Stomach smooth muscle (tissue), 2 donors: Measurements from ENCODE around the gene FKBP8.
"Not testable (repeated sequence)": the region's sequence is repeated elsewhere in the genome, so short reads cannot be mapped to it uniquely, and the experiment has no call there.

Source experiments
- H3K27ac ChIP-seq: one replicate; pipeline ENCODE4 v1.7.0; 2013; ENCODE audit warnings: mild to moderate bottlenecking, low read length, inconsistent platforms
- H3K27me3 ChIP-seq, 2 donors: one replicate each; pipeline ENCODE4 v1.7.0; 2013; ENCODE audit warnings: low read length in 2 of 2; ENCODE audit not compliant: insufficient read depth in 2 of 2, control insufficient read depth in 1 of 2
- H3K36me3 ChIP-seq, 2 donors: one replicate each; pipeline ENCODE4 v1.7.0; 2013; ENCODE audit warnings: low read length in 2 of 2; ENCODE audit not compliant: control insufficient read depth in 2 of 2, insufficient read depth in 2 of 2
- H3K4me1 ChIP-seq: one replicate; pipeline ENCODE4 v1.7.0; 2013; ENCODE audit warnings: low read length; ENCODE audit not compliant: control insufficient read depth, insufficient read depth
- H3K4me3 ChIP-seq, 2 donors: one replicate each; pipeline ENCODE4 v1.7.0; 2013; ENCODE audit warnings: low read length in 2 of 2
- H3K9ac ChIP-seq, 2 donors: one replicate each; pipeline ENCODE4 v1.7.0; 2013; ENCODE audit warnings: low read length in 2 of 2, mild to moderate bottlenecking in 1 of 2
- H3K9me3 ChIP-seq, 2 donors: one replicate each; pipeline ENCODE4 v1.7.0; 2013; ENCODE audit warnings: low read length in 2 of 2; ENCODE audit not compliant: control insufficient read depth in 2 of 2
- donor health status: healthy.
- donor health status: Pancreatic carcinoma.

Gene FKBP8

GRCh38 chr19:18558202-18558555 lies 14.8 kb upstream of the FKBP8 start:
- no peaks in the 10 kb centered on the region for H3K9me3 ChIP-seq
- H3K27me3 ChIP-seq: no peaks in the 10 kb centered on the region

GRCh38 chr19:18557411-18558201 lies 14.2 kb upstream of the FKBP8 start, which contains the start of gene KXD1:
Gene KXD1 (plus strand): TSS chr19:18557870. CDS start chr19:18562057, 4,187 bp downstream.
- H3K27me3 ChIP-seq: no peaks in the 10 kb centered on the region
- no peaks in the 10 kb centered on the region for H3K9me3 ChIP-seq
- peaks cover 0 to 1% of the 10 kb centered on the region in 2 donors for H3K36me3 ChIP-seq
- peak within 1 kb of the TSS; percentile 96 to 99 for H3K9ac ChIP-seq
- peak within 1 kb of the TSS; percentile 93 for H3K27ac ChIP-seq
- H3K4me1 ChIP-seq: peaks cover 13% of the 10 kb centered on the region
- peak within 1 kb of the TSS; percentile 92 to 95 for H3K4me3 ChIP-seq

More at GRCh38 chr19:18558202-18558555, 14.8 kb upstream of the FKBP8 start:
- Histone ChIP-seq H3K27ac (peak overlapping the region; percentile 93), H3K36me3 (peaks cover 4 to 6% of the 10 kb centered on the region in 2 donors), H3K4me3 (peak overlapping the region; percentile 92 to 95), H3K4me1 (peaks cover 13% of the 10 kb centered on the region), H3K9ac (peak overlapping the region; percentile 96 to 99)

- Histone ChIP-seq H3K9ac (no peak overlapping the region), H3K9me3 (no peaks in the 10 kb centered on the region), H3K27me3 (no peaks in the 10 kb centered on the region), H3K27ac (no peak overlapping the region), H3K36me3 (no peaks in the 10 kb centered on the region), H3K4me1 (no peaks in the 10 kb centered on the region), H3K4me3 (no peak overlapping the region)
Observed at GRCh38 chr19:18551631-18552030, 8.3 kb upstream of the FKBP8 start.

GRCh38 chr19:18543814-18544475 lies 572 bp upstream of the FKBP8 start:
- no peaks in the 10 kb centered on the region for H3K9me3 ChIP-seq
- H3K4me1 ChIP-seq: peaks cover 11% of the 10 kb centered on the region
- H3K9ac ChIP-seq: peak overlapping the region; percentile 68 to 69
- H3K36me3 ChIP-seq: peaks cover 12 to 20% of the 10 kb centered on the region in 2 donors
- H3K27ac ChIP-seq: no peak overlapping the region
- peak overlapping the region; percentile 60 to 69 for H3K4me3 ChIP-seq
- no peaks in the 10 kb centered on the region for H3K27me3 ChIP-seq

GRCh38 chr19:18541992-18542940 lies 1.1 kb downstream of the FKBP8 start:
- peak overlapping the region; percentile 70 for H3K27ac ChIP-seq

GRCh38 chr19:18541258-18541991 lies 1.9 kb downstream of the FKBP8 start:
- Histone ChIP-seq H3K36me3 (peaks cover 24 to 25% of the 10 kb centered on the region in 2 donors), H3K4me3 (no peak overlapping the region), H3K9ac (no peak overlapping the region), H3K4me1 (peaks cover 11% of the 10 kb centered on the region), H3K9me3 (no peaks in the 10 kb centered on the region), H3K27me3 (no peaks in the 10 kb centered on the region), H3K27ac (no peak overlapping the region)

More at GRCh38 chr19:18541992-18542940, 1.1 kb downstream of the FKBP8 start:
- Histone ChIP-seq H3K9me3 (no peaks in the 10 kb centered on the region), H3K4me1 (peaks cover 11% of the 10 kb centered on the region), H3K9ac (peak overlapping the region; percentile 82 to 87), H3K36me3 (peaks cover 19 to 22% of the 10 kb centered on the region in 2 donors), H3K27me3 (no peaks in the 10 kb centered on the region), H3K4me3 (peak overlapping the region; percentile 56 to 77)

- not testable (repeated sequence) for H3K27ac ChIP-seq, H3K9me3 ChIP-seq, H3K4me3 ChIP-seq, H3K9ac ChIP-seq, H3K27me3 ChIP-seq
- H3K4me1 ChIP-seq: peaks cover 11% of the 10 kb centered on the region
- peaks cover 29 to 34% of the 10 kb centered on the region in 2 donors for H3K36me3 ChIP-seq
Observed at GRCh38 chr19:18540200-18540599, 3.2 kb downstream of the FKBP8 start.

GRCh38 chr19:18539372-18539771 lies 4.0 kb downstream of the FKBP8 start:
- no peaks in the 10 kb centered on the region for H3K9me3 ChIP-seq
- no peak overlapping the region for H3K4me3 ChIP-seq
- no peaks in the 10 kb centered on the region for H3K27me3 ChIP-seq
- peaks cover 29 to 36% of the 10 kb centered on the region in 2 donors for H3K36me3 ChIP-seq
- no peak overlapping the region for H3K9ac ChIP-seq
- no peak overlapping the region for H3K27ac ChIP-seq
- peaks cover 11% of the 10 kb centered on the region for H3K4me1 ChIP-seq

- Histone ChIP-seq H3K36me3 (peaks cover 30 to 36% of the 10 kb centered on the region in 2 donors), H3K27me3 (no peaks in the 10 kb centered on the region), H3K4me1 (peaks cover 6% of the 10 kb centered on the region), H3K9me3 (no peaks in the 10 kb centered on the region), H3K27ac (no peak overlapping the region), H3K4me3 (no peak overlapping the region), H3K9ac (no peak overlapping the region)
Observed at GRCh38 chr19:18538115-18538514, 5.3 kb downstream of the FKBP8 start.

GRCh38 chr19:18537431-18537830 lies 5.9 kb downstream of the FKBP8 start:
- Histone ChIP-seq H3K9ac (no peak overlapping the region), H3K9me3 (no peaks in the 10 kb centered on the region), H3K4me1 (peaks cover 4% of the 10 kb centered on the region), H3K27me3 (no peaks in the 10 kb centered on the region), H3K4me3 (no peak overlapping the region), H3K36me3 (peaks cover 36 to 42% of the 10 kb centered on the region in 2 donors), H3K27ac (no peak overlapping the region)
